ACHN (cell line): ENCODE results near the gene GRID1.

ENCODE experiments used
- DNase-seq: peaks from one replicate; pipeline ENCODE4 v3.0.0-alpha.2; 2015
- in situ Hi-C: cut with HindIII; loops from 2 replicates; pipeline ENCODE4 v1.10.0; 2017; ENCODE audit warnings: low sequenced_read_pairs, low pct_ligation_motif_present, low pct_unique_long_range_greater_than_20kb

GRID1 gene

DNA sequence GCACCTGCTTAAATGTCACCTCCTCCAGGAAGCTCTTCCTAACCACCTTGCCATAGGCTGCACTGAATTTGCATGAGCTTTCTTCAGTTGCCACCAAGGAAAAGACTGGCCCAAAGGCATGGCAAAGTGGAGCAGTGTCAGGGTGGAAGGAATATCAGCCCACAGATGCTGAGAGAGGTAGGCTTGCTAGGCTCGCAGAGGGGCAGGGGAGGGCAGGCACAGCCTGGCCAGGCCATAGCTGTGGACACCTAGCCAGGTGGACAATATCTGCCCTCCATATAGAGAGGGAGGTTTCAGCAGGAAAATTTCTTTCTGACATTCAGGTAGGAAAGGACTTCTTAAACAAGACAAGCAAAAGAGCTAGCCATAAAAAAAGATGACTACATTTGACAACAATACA is 166.3 kb downstream of the GRID1 start:
- in situ Hi-C loops, result no loop called here
- DNase-seq, result no peak

- in situ Hi-C loops, result no loop called here
- no peak for DNase-seq
Observed at GRCh38 chr10:86199041-86199440, 167.6 kb downstream of the GRID1 start.

GRCh38 chr10:86198271-86198670 is 168.3 kb downstream of the GRID1 start:
- no peak for DNase-seq
- in situ Hi-C loops, result no loop called here

DNA sequence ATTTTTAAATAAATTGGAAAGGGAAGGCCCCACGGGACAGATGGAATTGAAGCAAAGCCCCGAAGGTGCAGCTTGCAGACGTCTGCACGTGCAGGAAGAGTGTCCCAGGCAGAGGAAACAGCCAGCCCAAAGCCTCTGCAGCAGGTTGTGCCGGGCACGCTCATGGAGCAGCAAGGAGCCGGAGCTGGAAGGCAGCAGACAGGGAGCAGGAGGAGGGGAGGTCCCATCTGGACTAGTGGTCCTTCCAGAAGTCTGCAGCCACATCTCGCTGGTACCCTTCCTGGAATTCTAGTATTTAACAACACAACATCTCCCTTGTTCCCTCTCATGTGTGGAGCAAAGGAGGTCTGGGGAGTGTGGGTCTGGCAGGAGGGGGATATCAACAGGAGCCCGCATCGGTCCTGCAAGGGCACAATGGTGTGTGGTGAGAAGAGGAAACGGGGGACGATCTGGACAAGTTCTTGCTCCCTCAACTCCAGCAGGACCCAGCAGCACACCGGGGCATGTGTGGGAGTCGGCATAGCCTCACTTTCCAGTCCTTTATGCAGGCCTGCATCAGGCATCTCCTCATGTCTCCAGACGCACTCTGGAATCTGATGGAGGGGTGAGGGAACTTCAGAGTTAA is 169.3 kb downstream of the GRID1 start:
- in situ Hi-C loops, result no loop called here
- DNase-seq, result no peak

GRCh38 chr10:86195521-86196157 is 171.0 kb downstream of the GRID1 start:
- DNase-seq, result no peak
- in situ Hi-C loops, result no loop called here

GRCh38 chr10:86194684-86195083 is 171.9 kb downstream of the GRID1 start:
- in situ Hi-C loops, result no loop called here
- no peak for DNase-seq

DNA sequence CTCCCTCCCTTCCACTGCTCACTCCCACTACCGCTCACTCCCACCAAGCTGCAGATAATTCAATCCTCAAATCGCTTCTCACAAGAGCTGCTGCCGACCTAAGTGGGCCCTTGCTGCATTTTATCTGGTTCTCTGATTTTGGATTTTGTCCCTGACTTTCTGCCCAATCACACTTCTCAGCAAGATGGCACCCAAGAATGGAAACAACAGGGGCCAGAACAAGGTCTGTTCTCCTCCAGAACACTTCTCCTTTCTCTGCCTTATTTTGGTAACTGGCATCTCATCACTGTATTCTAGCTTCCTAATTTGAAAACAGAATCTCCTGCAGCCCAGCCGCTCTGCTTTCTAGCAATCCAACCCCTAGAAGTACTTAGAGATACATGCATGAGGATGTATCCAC is 172.8 kb downstream of the GRID1 start:
- DNase-seq, result no peak
- in situ Hi-C loops, result no loop called here

DNA sequence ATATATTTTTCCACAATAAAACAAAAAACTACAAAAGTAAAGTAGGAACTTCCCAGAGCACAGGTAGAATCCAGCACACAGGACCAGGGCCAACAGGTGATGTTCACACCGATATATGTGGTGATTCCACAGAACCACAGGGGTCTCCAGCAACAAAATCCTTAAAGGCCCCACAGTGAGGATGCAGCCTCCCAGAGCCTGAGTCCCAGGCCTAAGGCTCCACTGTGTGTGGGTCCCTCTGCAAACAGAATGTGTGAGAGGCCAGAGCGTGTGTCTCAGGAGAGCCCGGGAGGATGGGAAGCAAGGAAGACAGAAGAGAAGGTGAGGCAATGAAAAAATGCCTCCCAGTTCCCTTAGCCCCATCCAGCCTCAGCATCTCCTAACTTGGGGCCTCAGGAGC is 173.9 kb downstream of the GRID1 start:
- no peak for DNase-seq
- in situ Hi-C loops, result no loop called here

- in situ Hi-C loops, result no loop called here
- DNase-seq, result no peak
Observed at GRCh38 chr10:86192147-86192546, 174.4 kb downstream of the GRID1 start.

GRCh38 chr10:86191686-86192085 is 174.9 kb downstream of the GRID1 start:
- in situ Hi-C loops, result no loop called here

GRCh38 chr10:86191166-86191565 is 175.4 kb downstream of the GRID1 start:
- DNase-seq, result no peak

More at GRCh38 chr10:86191686-86192085, 174.9 kb downstream of the GRID1 start:
- DNase-seq, result no peak

GRCh38 chr10:86190291-86190690 is 176.3 kb downstream of the GRID1 start:
- DNase-seq, result no peak
- in situ Hi-C loops, result no loop called here

More at GRCh38 chr10:86191166-86191565, 175.4 kb downstream of the GRID1 start:
- in situ Hi-C loops, result no loop called here

GRCh38 chr10:86189891-86190290 is 176.7 kb downstream of the GRID1 start:
- no peak for DNase-seq
- in situ Hi-C loops, result no loop called here

- no peak for DNase-seq
- in situ Hi-C loops, result no loop called here
Observed at GRCh38 chr10:86188796-86189558, 177.6 kb downstream of the GRID1 start.

GRCh38 chr10:86188326-86188725 is 178.3 kb downstream of the GRID1 start:
- DNase-seq, result no peak
- in situ Hi-C loops, result no loop called here

- DNase-seq, result no peak
- in situ Hi-C loops, result no loop called here
Observed at GRCh38 chr10:86187499-86188239, 178.9 kb downstream of the GRID1 start.

DNA sequence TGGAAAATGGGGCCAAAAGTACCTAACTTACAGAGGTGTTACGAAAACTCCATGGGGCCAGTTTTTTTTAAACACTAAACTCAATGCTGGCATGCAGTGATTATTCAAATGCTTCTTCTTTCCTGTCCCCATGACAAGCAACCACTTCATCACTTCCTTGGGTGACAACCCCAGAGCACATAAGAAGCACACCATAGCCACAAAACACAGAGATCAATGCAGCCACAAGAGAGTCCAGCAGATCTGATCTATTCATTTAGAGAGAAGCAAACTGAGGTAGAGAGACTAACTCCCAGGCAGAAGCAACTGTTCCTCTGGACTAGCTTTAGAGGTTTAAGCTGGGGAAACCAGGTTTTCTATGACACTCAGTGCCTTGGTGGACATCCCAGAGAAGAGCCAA is 180.0 kb downstream of the GRID1 start:
- in situ Hi-C loops, result no loop called here
- no peak for DNase-seq

- DNase-seq, result no peak
- in situ Hi-C loops, result no loop called here
Observed at GRCh38 chr10:86182595-86182994, 184.0 kb downstream of the GRID1 start.

DNA sequence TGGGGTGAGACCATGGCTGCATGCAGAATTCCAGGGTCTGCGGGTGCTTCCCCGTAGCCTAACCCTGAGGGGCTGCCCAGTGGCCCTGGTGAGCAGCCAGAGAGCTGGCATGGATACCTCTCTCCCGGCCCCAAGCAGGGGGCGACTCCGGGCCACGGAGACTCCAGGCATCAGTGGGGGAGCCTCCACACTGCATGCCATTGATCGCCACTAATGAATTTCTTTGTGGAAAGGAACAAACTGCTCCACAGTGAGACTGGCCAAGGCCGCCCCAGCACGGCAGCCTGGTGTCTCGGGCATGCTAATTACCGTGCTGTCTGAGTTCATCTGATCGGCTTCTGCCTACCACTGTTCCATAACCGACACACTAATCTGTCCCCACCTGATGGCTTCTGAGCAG is 184.4 kb downstream of the GRID1 start:
- no peak for DNase-seq
- in situ Hi-C loops, result no loop called here
